Measurements from ENCODE around the gene GRIN2D.

Gene GRIN2D

DNA sequence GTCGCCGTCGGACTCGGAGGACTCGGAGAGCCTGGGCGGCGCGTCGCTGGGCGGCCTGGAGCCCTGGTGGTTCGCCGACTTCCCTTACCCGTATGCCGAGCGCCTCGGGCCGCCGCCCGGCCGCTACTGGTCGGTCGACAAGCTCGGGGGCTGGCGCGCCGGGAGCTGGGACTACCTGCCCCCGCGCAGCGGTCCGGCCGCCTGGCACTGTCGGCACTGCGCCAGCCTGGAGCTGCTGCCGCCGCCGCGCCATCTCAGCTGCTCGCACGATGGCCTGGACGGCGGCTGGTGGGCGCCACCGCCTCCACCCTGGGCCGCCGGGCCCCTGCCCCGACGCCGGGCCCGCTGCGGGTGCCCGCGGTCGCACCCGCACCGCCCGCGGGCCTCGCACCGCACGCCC, 49.8 kb downstream of the GRIN2D start:
- no peak for DNase-seq
